AG04449 (cell line): ENCODE measurements around the gene SINHCAF.

Source experiments
- CTCF ChIA-PET: fragments of 350-600 bp; formaldehyde crosslinking; extraction: SDS; loops from one replicate; lab custom pipeline; 2021; ENCODE audit warnings: antibody characterized with exemption; lab: Yijun Ruan, JAX
- POLR2A ChIA-PET: fragments of 400-600, 350-600 bp; formaldehyde crosslinking; extraction: SDS; loops from one replicate; lab custom pipeline; 2020; ENCODE audit warnings: antibody characterized with exemption, inconsistent platforms; lab: Yijun Ruan, JAX
- DNase-seq: peaks from one replicate; pipeline ENCODE4 v3.0.0-alpha.2; 2010; ENCODE audit warnings: low read depth, low spot score
- H3K4me3 ChIP-seq: 2 replicates; pipeline ENCODE4 v1.5.1; 2011; ENCODE audit warnings: low read depth, mild to moderate bottlenecking, control low read depth, low read length
- TF ChIP-seq, protein P1 (sequence below): IDR thresholded peaks from one replicate; pipeline ENCODE4 v1.5.1; 2011; ENCODE audit warnings: mild to moderate bottlenecking, moderate library complexity, low read length, control low read depth, inconsistent platforms; ENCODE audit not compliant: insufficient read depth; ENCODE audit errors: missing control alignments

SINHCAF gene

DNA sequence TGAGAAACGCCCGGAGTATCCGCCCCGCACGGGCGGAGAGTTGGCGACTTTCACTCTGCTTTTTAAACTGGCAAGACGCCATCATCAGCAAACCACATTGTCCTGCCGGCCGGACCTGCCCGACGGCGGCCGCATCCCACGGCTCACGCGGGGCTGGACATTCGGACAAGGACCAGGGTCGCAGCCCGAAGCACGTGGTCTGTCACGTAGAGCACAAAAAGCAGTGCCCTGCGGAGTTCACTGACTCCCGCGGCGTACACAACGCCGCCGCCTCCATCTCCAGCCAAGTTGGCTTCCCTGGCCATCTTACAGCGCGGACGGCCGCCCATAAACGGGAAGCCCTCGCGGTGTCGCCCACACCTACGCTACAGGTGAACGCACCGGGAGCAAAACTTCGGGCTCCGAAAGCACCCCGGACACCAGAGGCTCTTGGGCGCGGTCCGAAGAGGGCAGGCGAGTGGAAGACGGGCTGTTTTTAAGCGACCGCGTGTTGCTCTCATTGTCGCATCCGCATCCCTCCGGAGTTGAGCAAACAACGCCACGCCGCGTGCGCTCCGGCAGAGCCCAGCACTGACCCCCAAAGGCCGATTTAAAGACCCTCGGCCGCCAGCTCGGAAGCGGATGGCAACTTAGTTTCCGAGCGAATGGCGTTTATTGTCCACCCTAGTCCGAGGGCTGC lies 966 bp downstream of the SINHCAF start:
- TF ChIP-seq, protein P1, sequence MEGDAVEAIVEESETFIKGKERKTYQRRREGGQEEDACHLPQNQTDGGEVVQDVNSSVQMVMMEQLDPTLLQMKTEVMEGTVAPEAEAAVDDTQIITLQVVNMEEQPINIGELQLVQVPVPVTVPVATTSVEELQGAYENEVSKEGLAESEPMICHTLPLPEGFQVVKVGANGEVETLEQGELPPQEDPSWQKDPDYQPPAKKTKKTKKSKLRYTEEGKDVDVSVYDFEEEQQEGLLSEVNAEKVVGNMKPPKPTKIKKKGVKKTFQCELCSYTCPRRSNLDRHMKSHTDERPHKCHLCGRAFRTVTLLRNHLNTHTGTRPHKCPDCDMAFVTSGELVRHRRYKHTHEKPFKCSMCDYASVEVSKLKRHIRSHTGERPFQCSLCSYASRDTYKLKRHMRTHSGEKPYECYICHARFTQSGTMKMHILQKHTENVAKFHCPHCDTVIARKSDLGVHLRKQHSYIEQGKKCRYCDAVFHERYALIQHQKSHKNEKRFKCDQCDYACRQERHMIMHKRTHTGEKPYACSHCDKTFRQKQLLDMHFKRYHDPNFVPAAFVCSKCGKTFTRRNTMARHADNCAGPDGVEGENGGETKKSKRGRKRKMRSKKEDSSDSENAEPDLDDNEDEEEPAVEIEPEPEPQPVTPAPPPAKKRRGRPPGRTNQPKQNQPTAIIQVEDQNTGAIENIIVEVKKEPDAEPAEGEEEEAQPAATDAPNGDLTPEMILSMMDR, result no peak
- ChIA-PET POLR2A (no interaction called here), CTCF (no interaction called here)
- H3K4me3 ChIP-seq, result peak overlapping the region; percentile 88
- no peak for DNase-seq

DNA sequence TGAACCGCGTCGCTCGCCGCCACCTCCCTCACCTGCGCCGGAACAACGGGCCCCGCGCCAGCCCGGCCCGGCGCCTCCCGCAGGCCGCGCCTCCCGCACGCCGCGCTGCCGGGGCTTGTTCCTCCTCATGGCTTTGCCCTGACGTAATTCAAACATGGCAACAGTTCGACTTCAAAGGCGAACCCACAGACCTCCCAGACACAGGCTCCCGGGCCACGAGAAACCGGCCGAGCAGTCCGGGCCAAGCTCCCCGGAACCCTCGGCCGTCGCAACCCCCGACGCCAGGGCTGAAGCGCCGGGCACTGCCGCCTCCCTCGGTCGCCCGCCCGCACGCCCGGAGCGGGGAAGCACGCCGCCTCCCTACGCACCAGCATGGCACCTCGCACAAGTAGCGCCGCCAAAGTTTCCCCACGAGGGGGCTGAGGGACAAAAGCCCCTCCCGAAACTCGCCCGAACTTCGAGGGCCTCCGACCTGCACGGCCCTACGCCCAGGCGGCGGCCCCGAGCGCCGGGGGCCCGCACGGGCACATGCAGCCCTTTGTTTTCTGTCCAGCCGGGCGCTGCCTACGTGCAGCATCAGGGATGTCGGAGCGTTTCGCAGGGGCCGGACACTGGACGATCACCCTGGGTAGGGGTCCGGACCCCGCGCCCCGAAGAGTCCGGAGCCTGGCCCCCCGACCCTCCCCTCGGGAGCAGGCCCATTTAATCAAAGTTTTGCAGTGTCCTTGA lies 1.7 kb downstream of the SINHCAF start:
- TF ChIP-seq, protein P1, result peak; percentile 10
- CTCF ChIA-PET, result interaction anchor here (0.6 kb wide), 1 partner anchor 1451 kb away, joined by 3 read pairs; no protein-coding TSS in a partner anchor
- DNase-seq, result no peak
- POLR2A ChIA-PET, result no interaction called here
- H3K4me3 ChIP-seq, result peak overlapping the region; percentile 88

DNA sequence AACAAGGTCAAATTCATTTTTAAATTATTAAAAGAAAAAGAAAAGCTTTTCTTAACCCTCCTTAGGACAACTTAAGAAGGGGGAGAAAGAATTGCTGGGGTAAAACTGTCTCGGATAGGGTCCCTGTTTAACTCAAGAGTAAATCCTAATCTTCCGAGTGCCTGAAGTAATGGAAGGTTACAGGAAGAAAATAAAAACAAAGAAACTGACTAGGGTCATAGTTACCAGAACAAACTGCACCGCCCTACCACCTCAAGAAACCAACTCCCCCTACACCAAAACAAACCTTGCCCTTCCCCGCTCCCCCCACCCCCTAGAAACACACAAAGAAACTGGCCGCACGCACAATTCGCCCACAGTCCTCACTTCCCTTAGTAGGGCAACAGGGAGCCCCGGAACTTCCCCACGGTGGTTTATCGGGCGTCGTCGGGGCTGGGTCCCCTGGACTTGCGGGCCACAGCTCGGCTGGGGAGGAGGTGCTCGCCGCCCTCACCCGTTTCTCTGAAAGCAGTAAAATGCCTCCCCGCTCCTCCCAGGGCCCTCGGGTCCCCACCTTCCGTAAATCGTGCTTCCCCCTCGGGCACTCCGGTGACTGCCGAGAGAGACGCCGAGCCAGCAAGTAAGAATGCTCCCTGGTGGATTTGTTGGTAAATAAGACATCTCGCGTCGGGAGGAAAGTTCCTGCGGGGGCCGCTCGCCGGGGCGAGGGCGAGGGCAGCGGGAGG lies 2.4 kb downstream of the SINHCAF start:
- POLR2A ChIA-PET, result no interaction called here

DNA sequence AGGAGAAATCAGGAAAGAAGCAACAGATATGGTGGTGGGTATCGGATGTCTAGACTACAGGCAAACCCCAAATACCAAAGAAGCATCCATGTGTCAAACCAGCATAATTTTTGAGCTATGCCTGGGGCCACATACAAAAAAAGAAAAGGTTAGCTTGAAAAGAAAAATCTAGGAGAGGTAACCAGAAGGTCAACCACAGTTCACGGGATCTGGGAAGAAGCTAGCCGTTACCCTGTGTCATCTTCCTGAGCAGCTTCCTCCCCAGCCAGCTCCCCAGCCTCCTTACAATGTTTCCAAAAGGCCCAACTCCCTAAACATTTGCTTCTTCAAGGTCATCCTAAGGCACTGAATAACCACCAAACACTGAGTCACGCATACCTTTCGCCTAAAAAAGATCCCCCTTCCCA lies 3.1 kb downstream of the SINHCAF start:
- DNase-seq, result peak; percentile 17
- peak overlapping the region; percentile 88 for H3K4me3 ChIP-seq
- CTCF ChIA-PET, result interaction anchor here (2.4 kb wide), 1 partner anchor 51 kb away, joined by 9 read pairs; no protein-coding TSS in a partner anchor
- TF ChIP-seq, protein P1, result no peak
- POLR2A ChIA-PET, result no interaction called here

More for the DNA sequence above, 2.4 kb downstream of the SINHCAF start:
- DNase-seq, result no peak
- H3K4me3 ChIP-seq, result peak overlapping the region; percentile 88
- CTCF ChIA-PET, result interaction anchor here (0.6 to 2.4 kb wide), 2 partner anchors 52 to 1452 kb away, joined by 3 to 9 read pairs; no protein-coding TSS in a partner anchor
- TF ChIP-seq, protein P1, result no peak

DNA sequence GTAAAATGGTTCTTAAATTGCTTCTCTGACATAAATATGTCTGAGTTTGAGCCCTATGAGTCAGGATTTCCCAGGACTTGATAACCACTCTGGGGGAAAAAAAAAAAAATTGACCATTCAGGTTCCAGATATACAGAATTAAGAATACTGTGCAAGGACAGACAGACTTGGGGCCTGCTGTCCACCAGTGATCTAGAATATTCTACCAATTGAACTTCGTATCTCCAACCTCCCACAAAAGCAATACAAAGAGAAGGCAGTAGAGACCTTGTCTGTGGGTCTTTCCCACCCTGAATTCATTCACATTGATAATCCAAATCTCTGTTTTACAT lies 4.1 kb downstream of the SINHCAF start:
- ChIA-PET CTCF (interaction anchor here (0.7 to 2.4 kb wide), 2 partner anchors 10 to 50 kb away, joined by 3 to 9 read pairs; no protein-coding TSS in a partner anchor), POLR2A (no interaction called here)
- no peak overlapping the region for H3K4me3 ChIP-seq
- no peak for DNase-seq
- TF ChIP-seq, protein P1, result no peak
